ENCODE measurements around the gene BIRC2.

- TF ChIP-seq POLR2A (IDR thresholded peaks at IDR 0.05; ENCODE audit: low read depth) (no peak), CTCF (IDR thresholded peaks at IDR 0.05) (no peak), POLR2AphosphoS5 (IDR thresholded peaks at IDR 0.05) (no peak)
These were observed 48.8 kb downstream of the BIRC2 start for GRCh38 chr11:102395720-102396393.
